OCI-LY1 (cell line): ENCODE data around the gene TNNI3.
"Not testable (repeated sequence)": the region's sequence is repeated elsewhere in the genome, so short reads cannot be mapped to it uniquely, and the experiment has no call there.

ENCODE experiments used
- H2AFZ ChIP-seq: fragments of 200-600 bp; sonication (generic), shearing (Covaris generic); 2 replicates; pipeline ENCODE4 v1.6.0; 2014; ENCODE audit warnings: antibody characterized with exemption, mild to moderate bottlenecking, low read length
- H3F3A ChIP-seq: fragments of 200-600 bp; sonication (generic), shearing (Covaris generic); 2 replicates; pipeline ENCODE4 v1.6.0; 2014; ENCODE audit warnings: mild to moderate bottlenecking, antibody characterized with exemption, low read length, moderate library complexity; ENCODE audit not compliant: insufficient read depth
- H3K27ac ChIP-seq: fragments of 200-600 bp; sonication (generic); 2 replicates; pipeline ENCODE4 v1.5.1; 2014; ENCODE audit warnings: low read length, mixed run types, mild to moderate bottlenecking, low read depth; ENCODE audit not compliant: poor library complexity, severe bottlenecking
- H3K27me3 ChIP-seq: fragments of 200-600 bp; sonication (generic); 2 replicates; pipeline ENCODE4 v1.6.0; 2014; ENCODE audit warnings: antibody characterized with exemption, mild to moderate bottlenecking, low read length, moderate library complexity; ENCODE audit not compliant: insufficient read depth
- H3K36me3 ChIP-seq: fragments of 200-600 bp; sonication (generic); 2 replicates; pipeline ENCODE4 v1.6.1; 2014; ENCODE audit warnings: mild to moderate bottlenecking, antibody characterized with exemption, low read length, moderate library complexity, mixed read lengths; ENCODE audit not compliant: insufficient read depth
- H3K4me1 ChIP-seq: fragments of 200-600 bp; sonication (generic); 2 replicates; pipeline ENCODE4 v1.5.1; 2014; ENCODE audit warnings: mild to moderate bottlenecking, low read length, moderate library complexity; ENCODE audit not compliant: insufficient read depth, severe bottlenecking
- H3K4me2 ChIP-seq: fragments of 200-600 bp; sonication (generic), shearing (Covaris generic); 2 replicates; pipeline ENCODE4 v1.6.1; 2014; ENCODE audit warnings: low read length
- H3K4me3 ChIP-seq: fragments of 200-600 bp; sonication (generic); 2 replicates; pipeline ENCODE4 v1.5.1; 2014; ENCODE audit warnings: low read length, low read depth, mild to moderate bottlenecking, mixed read lengths; ENCODE audit not compliant: poor library complexity, severe bottlenecking
- H3K79me2 ChIP-seq: fragments of 200-600 bp; shearing (Covaris generic); 2 replicates; pipeline ENCODE4 v1.6.1; 2016; ENCODE audit warnings: mixed run types, low read length, mixed read lengths; ENCODE audit not compliant: insufficient read depth
- H3K9ac ChIP-seq: fragments of 200-600 bp; sonication (generic), shearing (Covaris generic); 2 replicates; pipeline ENCODE4 v1.6.1; 2014; ENCODE audit warnings: mild to moderate bottlenecking, low read length, mixed read lengths
- H3K9me2 ChIP-seq: fragments of 200-600 bp; sonication (generic), shearing (Covaris generic); 2 replicates; pipeline ENCODE4 v1.6.1; 2014; ENCODE audit warnings: low read depth, mild to moderate bottlenecking, low read length, mixed read lengths
- H3K9me3 ChIP-seq: fragments of 200-600 bp; shearing (Covaris generic); 2 replicates; pipeline ENCODE4 v1.6.1; 2014; ENCODE audit warnings: low read length, mixed read lengths
- H4K20me1 ChIP-seq: fragments of 200-600 bp; sonication (generic), shearing (Covaris generic); 2 replicates; pipeline ENCODE4 v1.6.0; 2016; ENCODE audit warnings: mild to moderate bottlenecking, low read length; ENCODE audit not compliant: insufficient read depth
- EZH2 ChIP-seq: fragments of 200-600 bp; sonication (generic), shearing (Covaris generic); IDR thresholded peaks from 2 replicates; pipeline ENCODE4 v1.8.0; 2017; ENCODE audit warnings: borderline replicate concordance, mixed run types, mild to moderate bottlenecking, antibody characterized with exemption, low read length, moderate library complexity, mixed read lengths
- TF ChIP-seq, protein P1 (sequence below): fragments of 200-600 bp; sonication (generic), shearing (Covaris generic); IDR thresholded peaks from 2 replicates; pipeline ENCODE4 v1.5.1; 2017; ENCODE audit warnings: mild to moderate bottlenecking, antibody characterized with exemption, low read length, moderate library complexity, mixed read lengths

Gene TNNI3

DNA sequence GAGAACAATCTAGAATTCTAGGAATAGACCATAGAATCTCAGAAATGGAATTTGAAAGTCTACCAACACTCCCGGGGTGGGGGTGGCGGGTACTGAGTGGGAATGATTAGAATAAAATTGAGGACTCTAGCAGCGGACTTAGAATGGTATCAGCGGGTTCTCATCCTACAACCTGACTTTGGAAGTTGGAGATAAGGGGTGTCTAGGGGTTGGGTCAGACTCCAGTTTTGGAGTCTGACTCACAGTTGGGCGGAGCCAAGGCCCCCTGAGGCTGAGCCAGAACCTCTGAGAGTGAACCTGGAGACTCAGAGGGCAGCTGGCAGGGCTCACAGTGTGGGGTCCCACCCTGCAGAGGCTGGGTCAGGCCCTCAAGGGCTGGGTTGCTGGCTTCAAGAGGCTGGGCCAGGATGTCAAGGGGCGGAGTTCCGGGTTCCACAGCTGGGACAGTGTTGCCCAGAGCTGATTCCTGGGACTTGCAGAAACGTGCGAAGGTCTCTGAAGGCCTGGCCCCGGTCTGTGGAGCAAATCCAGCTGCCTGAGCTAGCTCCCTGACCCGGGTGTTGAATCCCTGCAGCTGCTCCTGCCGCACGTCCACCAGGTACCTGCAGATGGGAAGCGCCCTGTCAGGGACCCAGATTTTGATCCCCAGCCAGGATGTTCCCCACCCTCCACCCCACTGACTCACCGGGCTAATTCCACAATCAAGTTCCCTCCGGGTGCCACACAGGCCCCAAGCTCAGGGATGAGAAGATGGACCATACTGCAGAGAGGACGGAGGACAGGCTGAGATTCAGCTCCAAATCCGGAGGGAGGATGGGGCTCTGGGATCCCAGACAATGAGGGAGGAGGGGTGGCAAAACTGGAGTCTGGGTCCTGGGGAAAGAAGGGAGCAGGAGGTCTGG, 1.6 kb upstream of the TNNI3 start:
- H2AFZ ChIP-seq, result no peak overlapping the region
- H3K9me3 ChIP-seq, result no peaks in the 10 kb centered on the region
- no peak overlapping the region for H3K27ac ChIP-seq
- H3K9ac ChIP-seq, result no peak overlapping the region
- no peaks in the 10 kb centered on the region for H4K20me1 ChIP-seq
- no peak overlapping the region for H3K4me3 ChIP-seq
- no peak overlapping the region for H3K4me2 ChIP-seq
- H3K36me3 ChIP-seq, result no peaks in the 10 kb centered on the region
- H3K27me3 ChIP-seq, result no peaks in the 10 kb centered on the region
- no peaks in the 10 kb centered on the region for H3F3A ChIP-seq
- TF ChIP-seq EZH2, result no peak
- TF ChIP-seq, protein P1, sequence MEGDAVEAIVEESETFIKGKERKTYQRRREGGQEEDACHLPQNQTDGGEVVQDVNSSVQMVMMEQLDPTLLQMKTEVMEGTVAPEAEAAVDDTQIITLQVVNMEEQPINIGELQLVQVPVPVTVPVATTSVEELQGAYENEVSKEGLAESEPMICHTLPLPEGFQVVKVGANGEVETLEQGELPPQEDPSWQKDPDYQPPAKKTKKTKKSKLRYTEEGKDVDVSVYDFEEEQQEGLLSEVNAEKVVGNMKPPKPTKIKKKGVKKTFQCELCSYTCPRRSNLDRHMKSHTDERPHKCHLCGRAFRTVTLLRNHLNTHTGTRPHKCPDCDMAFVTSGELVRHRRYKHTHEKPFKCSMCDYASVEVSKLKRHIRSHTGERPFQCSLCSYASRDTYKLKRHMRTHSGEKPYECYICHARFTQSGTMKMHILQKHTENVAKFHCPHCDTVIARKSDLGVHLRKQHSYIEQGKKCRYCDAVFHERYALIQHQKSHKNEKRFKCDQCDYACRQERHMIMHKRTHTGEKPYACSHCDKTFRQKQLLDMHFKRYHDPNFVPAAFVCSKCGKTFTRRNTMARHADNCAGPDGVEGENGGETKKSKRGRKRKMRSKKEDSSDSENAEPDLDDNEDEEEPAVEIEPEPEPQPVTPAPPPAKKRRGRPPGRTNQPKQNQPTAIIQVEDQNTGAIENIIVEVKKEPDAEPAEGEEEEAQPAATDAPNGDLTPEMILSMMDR, result no peak
- no peaks in the 10 kb centered on the region for H3K4me1 ChIP-seq
- no peaks in the 10 kb centered on the region for H3K9me2 ChIP-seq
- H3K79me2 ChIP-seq, result no peaks in the 10 kb centered on the region

DNA sequence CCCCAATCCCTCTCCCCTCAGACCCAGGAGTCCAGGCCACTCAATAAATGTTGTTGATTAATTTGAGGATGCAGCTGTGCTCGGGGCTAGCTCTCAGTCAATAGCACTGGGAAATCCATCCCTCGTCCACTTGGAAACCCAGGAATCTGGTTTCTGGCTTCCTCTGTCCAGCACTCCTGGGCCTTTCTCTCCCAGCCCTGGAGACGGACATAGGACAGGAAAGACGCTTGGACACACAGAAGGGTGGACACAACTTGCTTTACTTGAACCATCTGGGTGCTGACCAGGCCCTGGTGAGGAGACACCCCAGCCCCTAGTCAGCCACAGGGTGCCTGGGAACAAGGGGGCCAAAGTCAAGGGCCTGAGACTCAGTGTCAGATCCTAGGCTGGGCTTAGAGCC, 891 bp upstream of the TNNI3 start:
- Histone ChIP-seq H3K27me3 (no peaks in the 10 kb centered on the region), H3K4me2 (no peak overlapping the region), H4K20me1 (no peaks in the 10 kb centered on the region), H3K79me2 (no peaks in the 10 kb centered on the region), H3F3A (no peaks in the 10 kb centered on the region), H3K9ac (no peak overlapping the region), H3K4me1 (no peaks in the 10 kb centered on the region), H2AFZ (no peak overlapping the region), H3K9me2 (no peaks in the 10 kb centered on the region), H3K9me3 (no peaks in the 10 kb centered on the region), H3K4me3 (no peak overlapping the region), H3K36me3 (no peaks in the 10 kb centered on the region), H3K27ac (no peak overlapping the region)
- TF ChIP-seq, protein P1, result no peak

DNA sequence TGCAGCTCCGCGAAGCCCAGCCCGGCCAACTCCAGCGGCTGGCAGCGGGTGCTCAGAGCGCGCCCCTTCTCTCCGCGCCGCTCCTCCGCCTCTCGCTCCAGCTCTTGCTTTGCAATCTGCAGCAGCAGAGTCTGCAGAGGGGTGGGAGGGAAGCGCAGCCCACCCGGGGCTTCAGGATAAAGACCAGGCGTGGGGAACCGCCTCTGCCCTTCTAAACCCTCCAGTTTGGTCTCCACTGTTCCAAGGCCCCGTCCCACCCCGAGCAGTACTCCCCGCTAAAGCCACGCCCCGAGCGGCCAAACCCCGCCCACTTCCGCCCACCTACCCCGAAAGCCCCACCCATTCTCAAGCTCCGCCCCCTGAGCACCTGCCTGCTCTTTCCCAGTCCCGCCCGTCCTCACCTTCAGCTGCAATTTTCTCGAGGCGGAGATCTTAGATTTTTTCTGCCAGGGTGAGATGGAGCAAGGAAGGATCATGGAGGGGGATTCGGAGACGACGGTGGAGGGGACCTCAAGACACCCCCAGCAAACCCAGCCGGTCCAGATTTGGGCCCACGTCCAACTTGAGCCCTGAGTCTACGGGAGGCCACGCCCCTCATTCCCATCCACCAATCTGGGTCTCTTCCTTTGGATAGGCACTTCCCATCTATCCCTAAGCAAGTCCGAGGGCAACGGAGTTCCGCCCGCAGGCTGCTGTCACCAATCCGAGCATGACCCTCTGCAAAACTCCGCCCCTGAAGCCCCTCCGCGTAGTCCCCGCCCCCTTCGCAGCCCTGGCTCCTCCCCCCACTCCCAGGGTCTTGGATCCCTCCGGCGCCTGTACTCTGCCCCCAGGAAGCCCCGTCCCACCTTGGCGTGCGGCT, 1.1 kb downstream of the TNNI3 start:
- Histone ChIP-seq H2AFZ (no peak overlapping the region), H3K36me3 (no peaks in the 10 kb centered on the region; the same call in 1 of the 2 replicates), H3K79me2 (no peaks in the 10 kb centered on the region), H3K27me3 (no peaks in the 10 kb centered on the region), H3K9ac (no peak overlapping the region), H3F3A (no peaks in the 10 kb centered on the region), H3K4me3 (no peak overlapping the region), H3K9me3 (peaks cover 4% of the 10 kb centered on the region; the same call in 1 of the 2 replicates), H3K4me1 (no peaks in the 10 kb centered on the region), H4K20me1 (no peaks in the 10 kb centered on the region), H3K4me2 (no peak overlapping the region), H3K27ac (no peak overlapping the region), H3K9me2 (no peaks in the 10 kb centered on the region)
- no peak for TF ChIP-seq EZH2
- TF ChIP-seq, protein P1, result no peak

DNA sequence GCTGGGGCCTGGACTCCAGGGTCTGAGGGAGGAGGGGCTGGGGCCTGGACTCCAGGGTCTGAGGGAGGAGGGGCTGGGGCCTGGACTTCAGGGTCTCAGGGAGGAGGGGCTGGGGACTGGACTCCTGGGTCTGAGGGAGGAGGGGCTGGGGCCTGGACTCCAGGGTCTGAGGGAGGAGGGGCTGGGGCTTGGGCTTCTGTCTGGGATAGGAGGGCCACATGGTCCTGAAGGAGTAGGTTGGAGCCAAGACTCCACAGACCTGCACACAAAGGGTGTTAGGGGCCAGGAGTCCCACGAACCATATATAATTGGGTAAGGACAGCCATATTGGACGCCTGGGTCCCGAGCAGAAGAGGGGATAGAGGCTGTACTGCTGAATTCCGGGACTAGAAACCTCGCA, 1.7 kb downstream of the TNNI3 start:
- H3K27me3 ChIP-seq, H3F3A ChIP-seq, H3K4me1 ChIP-seq, H3K9me3 ChIP-seq, H3K4me2 ChIP-seq, H3K9ac ChIP-seq, H4K20me1 ChIP-seq, H3K27ac ChIP-seq, H3K36me3 ChIP-seq, H3K4me3 ChIP-seq, H2AFZ ChIP-seq, H3K9me2 ChIP-seq, H3K79me2 ChIP-seq: not testable (repeated sequence)
